Activated CD8-positive, alpha-beta memory T cell treated with anti-CD3 and anti-CD28 coated beads, Interleukin-2, amount 10 ng/mL, durations not matched to agents 7 days and 5 days (primary cell): ENCODE data around the gene ERFL. TPM values are rescaled to one million over a fixed set of nuclear protein-coding genes. Genes with fewer than 3 reads are reported as not detected.
"Not testable (repeated sequence)": the region's sequence is repeated elsewhere in the genome, so short reads cannot be mapped to it uniquely, and the experiment has no call there.

Experiments used
- ATAC-seq: fragments of 150-1000 bp; cut with Tn5 transposase; one replicate; pipeline ENCODE4 v1.10.0; 2021; ENCODE audit warnings: moderate library complexity
- CTCF ChIA-PET: fragments of 350-600 bp; sonication (Branson Sonifier 250); formaldehyde crosslinking; loops from one replicate; lab custom pipeline; 2021; ENCODE audit warnings: antibody characterized with exemption; lab: Charles Lee
- DNase-seq: peaks from one replicate; pipeline ENCODE4 v3.0.0-alpha.2; 2020
- H3K27ac Mint-ChIP-seq: one replicate; pipeline ENCODE4 v1.8.0; 2021; ENCODE audit warnings: mild to moderate bottlenecking, mixed read lengths
- H3K27me3 Mint-ChIP-seq: one replicate; pipeline ENCODE4 v1.8.0; 2021; ENCODE audit warnings: mixed read lengths
- H3K36me3 Mint-ChIP-seq: one replicate; pipeline ENCODE4 v1.8.0; 2021; ENCODE audit warnings: mild to moderate bottlenecking, mixed read lengths
- H3K4me1 Mint-ChIP-seq: one replicate; pipeline ENCODE4 v1.8.0; 2021; ENCODE audit warnings: mixed read lengths
- H3K4me3 Mint-ChIP-seq: one replicate; pipeline ENCODE4 v1.8.0; 2021; ENCODE audit warnings: mild to moderate bottlenecking, moderate library complexity, mixed read lengths
- H3K9me3 Mint-ChIP-seq: one replicate; pipeline ENCODE4 v1.8.0; 2022; ENCODE audit warnings: low read depth, mixed read lengths
- total RNA-seq, 2 experiments: library from RNA; stranded (reverse); gene quantifications; one replicate each; pipeline ENCODE4 v1.2.3, GENCODE V29; 2021

ERFL gene
- total RNA-seq, 2 experiments from 2014 or later: 1.5 to 1.9 TPM

- Mint-ChIP-seq H3K27me3 (peaks cover 13% of the 10 kb centered on the region), H3K4me3 (no peak overlapping the region), H3K36me3 (no peaks in the 10 kb centered on the region)
These were observed 7.2 kb downstream of the ERFL start for GRCh38 chr19:41920882-41921576.

DNA sequence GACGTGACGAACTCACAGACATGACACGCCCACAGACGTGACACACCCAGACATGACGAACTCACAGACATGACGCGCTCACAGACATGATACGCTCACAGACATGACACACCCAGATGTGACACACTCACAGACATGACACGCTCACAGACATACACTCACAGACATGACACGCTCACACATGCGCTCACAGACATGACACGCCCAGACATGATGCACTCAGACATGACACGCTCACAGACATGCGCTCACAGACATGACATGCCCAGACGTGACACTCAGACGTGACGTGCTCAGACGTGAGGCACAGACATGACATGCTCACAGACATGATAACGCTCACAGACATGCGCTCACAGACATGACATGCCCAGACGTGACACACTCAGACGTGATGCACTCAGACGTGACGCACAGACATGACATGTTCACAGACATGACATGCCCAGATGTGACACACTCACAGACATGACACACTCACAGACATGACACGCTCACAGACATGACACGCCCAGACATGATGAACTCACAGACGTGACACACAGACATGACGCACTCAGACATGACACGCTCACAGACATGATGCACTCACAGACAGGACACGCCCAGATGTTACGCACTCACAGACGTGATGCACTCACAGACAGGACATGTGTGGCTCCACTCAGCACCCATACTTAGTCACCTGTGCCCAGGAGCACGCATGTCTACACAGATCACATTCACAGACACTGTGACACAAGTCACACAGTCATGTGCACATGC is 8.1 kb downstream of the ERFL start:
- no peak for ATAC-seq

More at GRCh38 chr19:41920882-41921576, 7.2 kb downstream of the ERFL start:
- H3K9me3 Mint-ChIP-seq: no peaks in the 10 kb centered on the region
- no peak overlapping the region for H3K27ac Mint-ChIP-seq
- peaks cover 7% of the 10 kb centered on the region for H3K4me1 Mint-ChIP-seq
- ATAC-seq: no peak
- no peak for DNase-seq
- CTCF ChIA-PET: interaction anchor here (1.1 kb wide), 1 partner anchor 30 kb away, joined by 3 read pairs; no protein-coding TSS in a partner anchor

DNA sequence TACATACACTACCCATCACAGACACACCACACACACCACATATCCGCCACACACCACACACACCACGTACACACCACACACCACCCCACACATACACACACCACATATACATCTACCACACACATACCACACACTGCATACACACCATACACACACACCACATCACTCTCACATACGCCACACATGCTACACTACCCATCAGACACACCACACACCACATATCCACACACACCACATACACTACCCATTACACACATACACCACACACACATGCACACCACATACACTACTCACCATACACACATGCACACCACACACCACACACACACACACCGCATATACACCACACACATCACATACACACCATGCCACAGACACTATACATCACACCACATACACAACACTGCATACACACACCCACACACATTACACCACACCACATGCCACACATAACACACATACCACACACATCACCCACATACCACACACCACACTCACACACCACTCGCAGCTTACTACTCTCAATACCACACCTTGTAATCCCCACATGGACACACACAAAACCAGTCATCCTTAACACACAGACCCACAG is 9.5 kb downstream of the ERFL start:
- no peak overlapping the region for H3K4me3 Mint-ChIP-seq
- CTCF ChIA-PET: interaction anchor here (0.8 kb wide), 1 partner anchor 11 kb away, joined by 3 read pairs; no protein-coding TSS in a partner anchor
- no peak for ATAC-seq

More for the DNA sequence above, 8.1 kb downstream of the ERFL start:
- CTCF ChIA-PET: interaction anchor here (0.8 kb wide), 1 partner anchor 10 kb away, joined by 3 read pairs; no protein-coding TSS in a partner anchor
- no peak for DNase-seq
- Mint-ChIP-seq H3K4me1 (peaks cover 7% of the 10 kb centered on the region), H3K4me3 (no peak overlapping the region), H3K27me3 (peaks cover 13% of the 10 kb centered on the region), H3K9me3 (no peaks in the 10 kb centered on the region), H3K36me3 (no peaks in the 10 kb centered on the region), H3K27ac (no peak overlapping the region)

DNA sequence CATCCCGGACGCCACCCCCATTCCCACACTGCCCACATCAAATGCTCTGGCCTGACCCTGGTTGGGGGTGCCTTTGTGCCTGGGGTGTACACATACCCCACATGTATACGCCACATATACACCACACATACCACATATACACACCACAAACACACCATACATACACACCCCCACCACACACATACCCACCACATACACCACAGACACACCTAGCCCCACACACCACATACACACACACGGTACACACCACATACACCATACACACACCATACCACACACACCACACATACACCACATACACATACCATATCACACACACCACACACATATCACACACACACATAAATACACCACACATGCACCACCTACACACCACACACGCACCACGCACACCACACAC is 10.2 kb downstream of the ERFL start:
- CTCF ChIA-PET: no interaction called here
- no peak overlapping the region for H3K4me3 Mint-ChIP-seq
- no peaks in the 10 kb centered on the region for H3K36me3 Mint-ChIP-seq
- DNase-seq (no peak), ATAC-seq (no peak)
- peaks cover 3% of the 10 kb centered on the region for H3K4me1 Mint-ChIP-seq
- H3K27me3 Mint-ChIP-seq: peaks cover 20% of the 10 kb centered on the region
- no peak overlapping the region for H3K27ac Mint-ChIP-seq
- H3K9me3 Mint-ChIP-seq: no peaks in the 10 kb centered on the region

More for the DNA sequence above, 9.5 kb downstream of the ERFL start:
- DNase-seq: no peak
- Mint-ChIP-seq H3K27ac (no peak overlapping the region), H3K9me3 (no peaks in the 10 kb centered on the region), H3K4me1 (peaks cover 7% of the 10 kb centered on the region), H3K27me3 (peaks cover 20% of the 10 kb centered on the region), H3K36me3 (no peaks in the 10 kb centered on the region)

- Mint-ChIP-seq H3K4me3 (no peak overlapping the region), H3K27me3 (peaks cover 23% of the 10 kb centered on the region), H3K27ac (no peak overlapping the region), H3K9me3 (no peaks in the 10 kb centered on the region), H3K4me1 (peaks cover 3% of the 10 kb centered on the region), H3K36me3 (no peaks in the 10 kb centered on the region)
- no peak for DNase-seq
- no peak for ATAC-seq
- CTCF ChIA-PET: no interaction called here
These were observed 10.6 kb downstream of the ERFL start for GRCh38 chr19:41917676-41918075.

DNA sequence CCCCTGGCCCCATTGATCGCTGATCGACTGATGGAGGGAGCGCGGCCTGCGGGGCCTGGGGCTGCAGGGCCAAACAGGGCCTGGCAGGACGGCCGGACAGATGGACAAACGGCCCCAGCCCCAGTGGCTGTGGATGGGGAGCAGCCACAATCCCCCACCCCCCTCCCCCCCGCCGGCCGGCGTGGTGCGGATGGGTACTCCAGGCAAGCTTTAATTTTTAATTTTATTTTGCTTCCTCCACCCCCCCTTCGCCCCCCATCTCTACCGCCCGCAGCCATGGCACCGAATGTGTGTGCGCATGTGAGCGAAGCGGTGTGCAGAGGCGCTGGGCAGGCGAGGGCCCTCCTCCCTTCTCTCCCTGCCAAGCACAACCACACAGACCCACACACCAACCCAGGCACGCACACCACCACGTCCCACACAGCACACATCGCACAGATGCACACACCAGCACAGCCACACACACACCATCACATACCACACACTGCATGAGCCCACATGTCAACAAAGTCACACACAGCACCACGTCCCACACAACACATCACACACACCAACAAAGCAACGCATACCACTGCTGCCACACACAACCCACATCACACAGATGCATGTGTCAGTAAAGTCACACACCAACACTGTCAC is 12.4 kb downstream of the ERFL start:
- Mint-ChIP-seq H3K27me3 (peaks cover 27% of the 10 kb centered on the region), H3K36me3 (no peaks in the 10 kb centered on the region), H3K27ac (no peak overlapping the region), H3K4me1 (peaks cover 4% of the 10 kb centered on the region), H3K4me3 (no peak overlapping the region), H3K9me3 (no peaks in the 10 kb centered on the region)
- ATAC-seq (no peak), DNase-seq (no peak)
- CTCF ChIA-PET: no interaction called here

DNA sequence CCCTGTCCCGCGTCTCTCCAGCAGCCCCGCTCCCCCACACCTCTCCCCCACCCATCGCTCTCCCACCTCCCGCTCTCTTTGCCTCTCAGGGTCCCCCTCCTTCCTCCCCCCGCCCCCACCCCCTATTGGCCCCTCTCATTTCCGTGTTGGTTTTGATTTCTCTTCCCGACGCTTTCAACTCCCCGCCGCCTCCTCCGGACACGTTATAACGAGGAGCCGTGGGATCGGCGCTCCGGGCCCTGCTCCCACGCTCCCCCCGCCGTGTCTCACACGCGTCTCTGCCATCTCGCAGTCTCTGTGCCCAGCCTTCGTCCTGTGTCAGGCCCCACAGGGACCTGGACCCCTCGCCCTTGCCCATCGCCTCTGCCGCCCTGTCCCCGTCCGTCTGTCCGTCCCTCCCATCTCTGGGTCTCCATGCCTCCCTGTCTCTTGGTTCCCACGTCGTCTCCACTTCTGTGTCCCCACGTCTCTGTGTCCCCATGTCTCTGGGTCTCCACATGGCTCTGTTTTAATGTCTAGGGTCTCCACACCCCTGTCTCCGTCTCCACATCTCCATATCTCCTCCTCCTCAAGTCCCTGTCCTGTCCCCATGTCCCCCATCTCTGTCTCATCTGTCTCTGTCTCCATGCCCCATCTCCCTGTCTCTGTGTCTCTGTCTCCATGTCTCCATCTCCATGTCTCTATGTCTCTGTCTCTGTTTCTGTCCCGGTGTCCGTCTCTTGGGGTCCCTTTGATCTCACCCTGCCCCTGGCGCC is 13.1 kb downstream of the ERFL start:
- CTCF ChIA-PET: no interaction called here

DNA sequence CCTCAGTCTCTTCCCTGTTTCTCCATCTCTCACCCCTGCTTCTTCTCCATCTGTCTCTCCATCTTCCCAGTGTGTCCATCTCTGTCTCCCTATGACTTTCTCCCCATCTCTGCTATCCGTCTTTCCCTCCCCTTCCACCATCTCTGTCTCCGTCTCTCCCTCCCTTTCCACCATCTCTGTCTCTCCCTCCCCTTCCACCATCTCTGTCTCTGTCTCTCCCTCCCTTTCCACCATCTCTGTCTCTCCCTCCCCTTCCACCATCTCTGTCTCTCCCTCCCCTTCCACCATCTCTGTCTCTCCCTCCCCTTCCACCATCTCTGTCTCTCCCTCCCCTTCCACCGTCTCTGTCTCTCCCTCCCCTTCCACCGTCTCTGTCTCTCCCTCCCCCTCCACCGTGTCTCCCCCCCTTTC is 13.8 kb downstream of the ERFL start:
- ATAC-seq, CTCF ChIA-PET, H3K4me3 Mint-ChIP-seq: not testable (repeated sequence)

More for the DNA sequence above, 13.1 kb downstream of the ERFL start:
- Mint-ChIP-seq H3K4me1 (peaks cover 4% of the 10 kb centered on the region), H3K27ac (no peak overlapping the region), H3K27me3 (peaks cover 27% of the 10 kb centered on the region), H3K9me3 (no peaks in the 10 kb centered on the region), H3K36me3 (no peaks in the 10 kb centered on the region), H3K4me3 (no peak overlapping the region)
- DNase-seq: no peak
- no peak for ATAC-seq

DNA sequence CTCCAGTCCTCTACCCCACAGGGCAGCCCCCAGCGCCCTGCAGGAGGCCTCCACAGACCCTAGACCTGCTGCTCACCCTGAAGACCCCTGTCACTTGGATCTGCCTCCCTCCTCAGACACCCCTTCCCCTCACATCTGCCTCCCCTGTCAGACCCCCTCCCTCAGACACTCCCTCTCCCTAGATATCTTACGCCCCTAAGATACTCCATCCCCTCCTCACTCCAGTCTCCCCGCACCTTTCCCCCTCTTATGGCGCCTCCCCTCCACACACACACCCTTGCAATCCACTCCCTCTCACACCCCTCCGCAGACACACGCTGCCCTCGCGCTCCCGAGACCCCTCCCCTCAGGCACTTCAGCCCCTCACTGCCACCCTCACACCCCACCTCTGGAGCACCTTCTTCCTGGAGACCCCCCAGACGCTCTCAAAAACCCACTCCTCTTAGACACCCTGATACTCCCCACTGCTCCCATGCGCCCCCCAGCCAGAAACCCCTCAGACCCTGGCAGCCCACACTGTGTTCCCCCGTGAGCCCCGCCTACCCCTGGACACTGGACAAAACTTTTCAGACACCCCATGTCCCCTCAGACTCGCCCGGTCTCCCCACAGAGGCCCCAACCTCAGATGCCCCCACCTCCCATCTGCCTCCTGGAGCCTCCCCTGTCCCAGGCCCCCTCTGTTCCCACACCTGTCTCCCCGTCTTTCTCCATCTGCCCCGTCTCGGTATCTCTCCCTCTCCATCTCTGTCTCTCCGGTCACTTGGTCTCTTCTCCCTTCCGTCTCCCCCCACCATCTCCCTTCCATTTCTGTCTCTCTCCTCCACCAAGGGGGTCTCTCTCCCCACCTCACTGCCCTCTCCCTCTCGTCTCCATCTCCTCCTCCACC is 14.5 kb downstream of the ERFL start:
- Mint-ChIP-seq H3K27ac (no peak overlapping the region), H3K27me3 (peaks cover 27% of the 10 kb centered on the region), H3K4me1 (peaks cover 4% of the 10 kb centered on the region), H3K9me3 (no peaks in the 10 kb centered on the region), H3K4me3 (no peak overlapping the region), H3K36me3 (no peaks in the 10 kb centered on the region)
- DNase-seq (no peak), ATAC-seq (peak; percentile 4)
- CTCF ChIA-PET: no interaction called here

More for the DNA sequence above, 13.8 kb downstream of the ERFL start:
- H3K4me1 Mint-ChIP-seq, H3K9me3 Mint-ChIP-seq, DNase-seq, H3K27ac Mint-ChIP-seq, H3K36me3 Mint-ChIP-seq: not testable (repeated sequence)
- H3K27me3 Mint-ChIP-seq: peaks cover 27% of the 10 kb centered on the region

DNA sequence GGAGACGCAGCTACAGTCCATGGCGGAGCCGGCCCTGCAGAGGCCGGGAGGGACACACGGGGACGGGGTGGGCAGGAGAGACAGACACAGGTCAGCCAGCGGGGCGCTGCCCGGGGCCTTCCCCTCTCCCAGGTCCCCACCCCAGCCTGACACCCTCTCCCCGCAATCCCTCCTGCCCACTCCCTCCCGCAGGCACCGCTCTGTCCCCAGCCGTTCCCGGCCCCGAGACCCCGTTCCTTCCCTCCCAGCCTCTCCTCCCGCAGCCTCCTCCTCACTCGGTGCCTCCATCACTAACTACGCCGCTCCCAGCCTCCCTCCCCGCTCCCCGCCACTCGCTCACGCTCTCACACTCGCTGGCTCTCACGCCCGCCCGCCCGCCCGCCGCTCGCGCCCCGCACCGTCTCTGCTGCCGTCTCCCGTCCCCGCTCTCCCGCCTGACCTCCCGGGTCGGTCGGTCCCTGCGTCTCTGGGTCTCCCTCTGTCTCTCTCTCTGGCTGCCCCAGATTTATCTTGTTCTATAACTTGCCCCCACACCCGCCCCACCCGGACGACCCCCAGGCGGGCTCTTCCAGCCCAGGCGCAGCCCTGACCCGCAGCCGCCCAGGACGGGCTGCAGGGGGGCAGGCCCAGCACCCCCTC is 15.2 kb downstream of the ERFL start:
- Mint-ChIP-seq H3K4me1 (peaks cover 4% of the 10 kb centered on the region), H3K27ac (no peak overlapping the region), H3K27me3 (peaks cover 27% of the 10 kb centered on the region), H3K36me3 (no peaks in the 10 kb centered on the region), H3K9me3 (no peaks in the 10 kb centered on the region), H3K4me3 (no peak overlapping the region)
- DNase-seq (no peak), ATAC-seq (peak; percentile 24)
- CTCF ChIA-PET: interaction anchor here (1.4 to 2.3 kb wide), 2 partner anchors 11 to 23 kb away, joined by 3 to 5 read pairs; no protein-coding TSS in a partner anchor

GRCh38 chr19:41911889-41912731 is 16.1 kb downstream of the ERFL start:
- Mint-ChIP-seq H3K4me1 (peaks cover 4% of the 10 kb centered on the region), H3K27me3 (peaks cover 27% of the 10 kb centered on the region), H3K36me3 (peaks cover 3% of the 10 kb centered on the region), H3K4me3 (no peak overlapping the region), H3K27ac (peak overlapping the region; percentile 39), H3K9me3 (no peaks in the 10 kb centered on the region)
- DNase-seq: peak; percentile 47
- no peak for ATAC-seq
- CTCF ChIA-PET: interaction anchor here (1.0 to 2.3 kb wide), 4 partner anchors 10 to 22 kb away, joined by 3 to 5 read pairs (median 4); no protein-coding TSS in a partner anchor
